ENCODE data around the gene TMEM147.

TMEM147 gene

DNA sequence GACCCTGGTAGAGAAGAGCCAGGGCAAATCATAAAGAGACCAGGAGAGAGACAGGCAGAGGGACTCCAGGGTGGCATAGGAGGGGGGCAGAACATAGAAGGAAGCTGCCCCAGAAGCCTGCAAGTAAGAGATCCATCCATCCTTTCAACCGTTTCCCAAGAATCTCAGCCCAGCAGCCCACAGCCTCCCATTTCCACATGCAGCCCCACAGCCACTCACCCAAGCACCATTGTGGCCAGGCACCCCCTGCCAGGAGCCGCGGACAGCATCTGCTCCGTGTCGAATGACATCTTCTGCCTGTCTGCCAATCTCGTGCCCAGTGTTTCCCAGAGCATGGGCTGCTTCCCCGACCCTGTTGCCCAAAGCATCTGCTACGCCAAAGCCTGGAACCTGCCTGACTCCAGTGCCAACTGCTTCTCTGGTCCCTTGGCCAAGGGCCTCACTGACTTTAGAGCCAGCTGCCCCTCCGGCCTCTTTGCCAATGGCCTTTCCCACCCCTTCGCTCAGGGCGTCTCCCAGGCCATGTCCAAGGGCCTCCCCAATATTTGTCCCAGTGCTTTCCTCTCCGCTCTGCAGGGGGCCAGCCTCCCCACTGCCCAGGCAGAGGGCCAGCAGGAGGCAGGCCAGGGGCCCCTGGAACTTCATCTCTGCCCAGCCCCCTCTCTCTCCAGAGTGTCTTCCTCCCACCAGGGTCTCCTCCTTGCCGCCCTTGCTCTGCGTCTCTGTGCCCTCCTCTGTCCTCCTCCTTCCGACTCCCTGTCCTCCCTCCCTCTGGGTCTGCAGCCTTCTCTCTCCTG lies 32.4 kb upstream of the TMEM147 start:
- Mint-ChIP-seq H3K27me3 (peaks cover 11% of the 10 kb centered on the region), H3K4me1 (ENCODE audit: low read depth) (peaks cover 13% of the 10 kb centered on the region), H3K36me3 (no peaks in the 10 kb centered on the region), H3K4me3 (no peak overlapping the region), H3K9me3 (ENCODE audit: low read depth) (no peaks in the 10 kb centered on the region), H3K27ac (no peak overlapping the region)

DNA sequence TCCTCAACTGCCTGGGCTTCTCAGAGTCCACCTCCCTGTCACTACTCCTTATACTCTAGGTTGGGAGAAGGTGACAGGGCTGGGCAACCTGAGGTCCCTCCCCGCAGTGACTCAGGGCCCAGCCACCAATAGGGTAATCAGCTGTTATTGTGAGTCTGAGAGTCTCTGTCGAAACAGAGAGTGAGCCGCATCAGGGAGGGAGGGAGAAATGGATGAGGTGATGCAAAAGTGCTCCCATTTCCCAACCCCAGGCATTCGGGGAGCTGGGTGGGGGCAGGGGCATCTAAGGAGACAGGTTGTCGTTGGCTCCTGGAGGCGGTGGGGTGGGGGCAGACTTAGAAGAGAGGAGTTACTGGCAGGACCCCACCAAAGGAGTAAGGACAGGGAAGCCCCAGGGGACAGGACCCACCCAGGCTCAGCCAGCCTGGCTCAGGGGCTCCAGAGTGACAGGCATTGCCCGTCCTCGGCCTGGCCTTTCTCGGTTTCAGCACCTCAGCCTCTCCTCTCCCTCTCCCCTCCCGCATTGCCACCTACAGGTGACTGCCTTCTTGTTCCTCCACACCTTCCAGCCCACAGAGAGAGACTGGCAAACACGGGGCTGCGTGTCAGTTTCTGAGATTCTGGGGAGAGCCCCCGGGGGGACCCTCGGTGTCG lies 31.7 kb upstream of the TMEM147 start, which contains the start of gene DMKN:
TSS of gene DMKN (minus strand) at position 22 of the 654 bp plus-strand sequence. CDS start 174 bp downstream, outside the sequence.
- Mint-ChIP-seq H3K27ac (no peak within 1 kb of the TSS), H3K9me3 (ENCODE audit: low read depth) (no peaks in the 10 kb centered on the region), H3K36me3 (no peaks in the 10 kb centered on the region), H3K27me3 (peaks cover 11% of the 10 kb centered on the region), H3K4me3 (no peak within 1 kb of the TSS), H3K4me1 (ENCODE audit: low read depth) (peaks cover 13% of the 10 kb centered on the region)

DNA sequence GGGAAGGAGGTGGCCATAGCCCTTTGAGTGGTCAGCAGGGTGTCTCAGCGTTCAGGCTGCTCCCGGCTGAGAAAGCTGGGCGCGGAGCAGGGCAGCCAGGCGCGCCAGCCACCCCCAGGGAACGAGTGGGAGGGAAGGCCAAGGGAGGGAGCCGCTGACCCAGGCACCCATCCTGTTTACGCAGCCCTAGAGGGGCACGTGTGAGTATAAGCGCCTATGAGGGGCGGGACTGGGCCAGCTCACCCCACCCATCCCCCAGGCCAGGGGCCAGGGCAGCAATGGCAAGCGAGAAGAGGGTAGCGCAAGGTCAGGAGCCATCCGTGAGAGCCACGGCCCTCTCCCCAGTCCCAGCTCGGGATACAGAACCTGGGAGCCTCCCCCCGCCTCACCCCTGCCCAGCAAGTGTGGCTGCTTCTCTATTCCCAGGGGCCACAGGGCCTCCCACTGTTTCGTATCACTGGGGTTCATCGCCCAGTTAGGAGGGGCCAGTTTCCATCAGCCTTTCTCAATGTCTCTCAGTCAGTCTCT lies 31.1 kb upstream of the TMEM147 start:
- Mint-ChIP-seq H3K9me3 (ENCODE audit: low read depth) (no peaks in the 10 kb centered on the region), H3K4me1 (ENCODE audit: low read depth) (peaks cover 10% of the 10 kb centered on the region), H3K27me3 (peaks cover 9% of the 10 kb centered on the region)

DNA sequence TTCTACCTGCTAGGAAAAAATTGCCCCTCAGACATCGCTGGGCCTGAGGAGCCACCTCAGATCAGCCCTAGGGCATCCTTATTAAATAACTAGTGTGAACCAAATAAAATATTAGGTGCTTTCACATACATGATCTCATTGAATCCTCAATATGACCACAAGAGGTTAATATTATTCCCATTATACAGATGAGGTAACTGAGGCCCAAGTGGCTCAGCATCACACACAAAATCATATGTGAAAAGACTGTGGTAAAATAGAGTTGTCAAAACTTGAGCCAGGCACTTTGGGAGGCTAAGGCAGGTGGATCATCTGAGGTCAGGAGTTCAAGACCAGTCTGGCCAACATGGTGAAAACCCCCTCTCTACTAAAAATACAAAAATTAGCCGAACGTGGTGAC lies 29.1 kb upstream of the TMEM147 start:
- Mint-ChIP-seq H3K9me3 (ENCODE audit: low read depth) (no peaks in the 10 kb centered on the region), H3K27me3 (peaks cover 9% of the 10 kb centered on the region), H3K4me1 (ENCODE audit: low read depth) (no peaks in the 10 kb centered on the region), H3K4me3 (no peak overlapping the region), H3K36me3 (no peaks in the 10 kb centered on the region), H3K27ac (no peak overlapping the region)

More for the DNA sequence above, 31.1 kb upstream of the TMEM147 start:
- H3K36me3 Mint-ChIP-seq = no peaks in the 10 kb centered on the region
- no peak overlapping the region for H3K4me3 Mint-ChIP-seq
- H3K27ac Mint-ChIP-seq = no peak overlapping the region

DNA sequence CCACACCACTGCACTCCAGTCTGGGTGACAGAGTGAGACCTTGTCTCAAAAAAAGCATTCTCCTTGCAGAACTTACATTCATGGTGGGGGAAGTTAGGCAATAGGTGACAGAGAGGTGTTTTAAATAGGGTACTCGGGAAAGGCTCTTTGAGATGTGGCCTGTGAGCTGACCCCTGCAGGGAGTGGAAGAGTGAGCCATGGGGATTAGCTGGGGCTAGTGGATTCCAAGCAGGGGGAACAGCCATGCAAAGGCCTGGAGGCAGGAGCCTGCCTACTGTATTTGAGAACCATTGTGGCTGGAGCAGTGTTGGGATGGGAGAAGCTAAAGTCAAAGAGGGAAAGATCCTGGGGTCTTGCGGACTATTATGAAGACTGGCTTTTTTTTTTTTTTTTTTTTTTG lies 28.1 kb upstream of the TMEM147 start:
- H3K4me3 Mint-ChIP-seq = no peak overlapping the region
- H3K9me3 Mint-ChIP-seq (ENCODE audit: low read depth) = no peaks in the 10 kb centered on the region
- H3K36me3 Mint-ChIP-seq = no peaks in the 10 kb centered on the region
- peaks cover 9% of the 10 kb centered on the region for H3K27me3 Mint-ChIP-seq
- H3K4me1 Mint-ChIP-seq (ENCODE audit: low read depth) = no peaks in the 10 kb centered on the region
- no peak overlapping the region for H3K27ac Mint-ChIP-seq

DNA sequence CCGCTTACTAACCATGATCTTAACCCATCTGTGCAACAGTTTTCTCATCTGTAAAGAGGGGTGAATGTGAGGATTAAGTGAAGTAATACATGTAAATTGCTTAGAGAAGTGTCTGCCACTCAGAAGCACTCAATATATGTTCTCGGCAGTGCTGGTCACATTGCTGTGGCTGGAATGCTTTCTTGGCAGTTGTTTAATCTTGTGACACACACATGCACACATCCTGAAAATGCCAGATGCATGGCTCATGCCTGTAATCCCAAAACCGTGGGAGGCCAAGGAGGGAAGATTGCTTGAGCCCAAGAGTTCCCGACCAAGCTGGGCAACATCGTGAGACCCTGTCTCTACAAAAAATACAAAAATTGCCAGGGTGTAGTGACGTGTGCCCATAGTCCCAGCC lies 27.1 kb upstream of the TMEM147 start:
- H3K27ac Mint-ChIP-seq = no peak overlapping the region
- no peak overlapping the region for H3K4me3 Mint-ChIP-seq
- H3K27me3 Mint-ChIP-seq = peaks cover 9% of the 10 kb centered on the region
- no peaks in the 10 kb centered on the region for H3K36me3 Mint-ChIP-seq
- no peaks in the 10 kb centered on the region for H3K9me3 Mint-ChIP-seq (ENCODE audit: low read depth)
- H3K4me1 Mint-ChIP-seq (ENCODE audit: low read depth) = no peaks in the 10 kb centered on the region

DNA sequence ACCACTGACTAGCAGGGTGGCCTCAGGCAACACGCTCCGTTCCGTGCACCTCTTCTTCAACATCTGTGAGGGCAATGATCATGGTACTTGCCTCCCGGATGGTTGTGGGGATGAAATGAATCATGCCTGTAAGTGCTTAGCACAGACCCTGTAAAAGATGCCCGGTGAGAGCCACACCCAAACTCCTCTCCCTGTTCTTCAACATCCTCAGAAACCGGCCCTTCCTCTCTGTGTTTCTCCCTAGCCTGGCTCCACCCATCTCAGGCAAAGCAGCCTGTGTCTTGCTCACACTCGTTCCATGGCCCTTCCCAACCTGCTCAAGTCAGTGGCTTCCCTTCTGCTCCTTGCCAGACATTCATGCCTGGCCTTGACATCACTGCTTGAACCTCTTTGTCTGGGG lies 26.1 kb upstream of the TMEM147 start:
- Mint-ChIP-seq H3K4me3 (no peak overlapping the region), H3K36me3 (no peaks in the 10 kb centered on the region), H3K27ac (no peak overlapping the region), H3K9me3 (ENCODE audit: low read depth) (no peaks in the 10 kb centered on the region), H3K4me1 (ENCODE audit: low read depth) (no peaks in the 10 kb centered on the region), H3K27me3 (peaks cover 6% of the 10 kb centered on the region)

DNA sequence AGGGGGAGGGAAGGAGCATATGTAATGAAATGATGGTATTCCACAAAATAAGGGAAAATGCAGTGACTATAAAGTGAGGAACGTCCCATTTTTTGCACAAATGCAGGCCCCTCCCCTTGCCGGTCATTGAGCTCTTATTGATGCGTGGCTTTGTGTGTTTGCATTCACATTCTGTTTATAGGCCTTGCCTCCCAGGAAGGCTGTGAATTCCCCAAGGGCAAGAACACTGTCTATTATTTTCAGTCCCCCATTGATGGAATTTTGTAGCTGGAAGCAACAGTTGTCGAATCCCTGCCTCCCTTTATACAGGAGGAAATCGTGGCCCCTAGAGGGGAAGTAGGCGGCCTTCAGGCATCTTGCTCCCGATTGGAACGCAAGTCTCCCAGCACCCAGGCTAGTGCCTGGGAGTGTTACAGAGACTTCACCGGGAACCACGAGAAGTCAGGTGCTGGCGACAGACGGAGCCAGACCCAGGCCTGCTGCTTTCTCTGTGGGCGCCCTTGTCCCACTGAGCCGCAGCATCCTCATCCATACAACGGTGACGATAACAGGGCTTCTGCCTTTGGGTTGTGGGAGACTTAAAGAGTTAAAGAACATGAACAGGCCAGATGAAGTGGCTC lies 24.2 kb upstream of the TMEM147 start:
- H3K27ac Mint-ChIP-seq = no peak overlapping the region
- H3K4me3 Mint-ChIP-seq = no peak overlapping the region
- H3K4me1 Mint-ChIP-seq (ENCODE audit: low read depth) = no peaks in the 10 kb centered on the region
- peaks cover 7% of the 10 kb centered on the region for H3K27me3 Mint-ChIP-seq
- H3K9me3 Mint-ChIP-seq (ENCODE audit: low read depth) = no peaks in the 10 kb centered on the region
- no peaks in the 10 kb centered on the region for H3K36me3 Mint-ChIP-seq

DNA sequence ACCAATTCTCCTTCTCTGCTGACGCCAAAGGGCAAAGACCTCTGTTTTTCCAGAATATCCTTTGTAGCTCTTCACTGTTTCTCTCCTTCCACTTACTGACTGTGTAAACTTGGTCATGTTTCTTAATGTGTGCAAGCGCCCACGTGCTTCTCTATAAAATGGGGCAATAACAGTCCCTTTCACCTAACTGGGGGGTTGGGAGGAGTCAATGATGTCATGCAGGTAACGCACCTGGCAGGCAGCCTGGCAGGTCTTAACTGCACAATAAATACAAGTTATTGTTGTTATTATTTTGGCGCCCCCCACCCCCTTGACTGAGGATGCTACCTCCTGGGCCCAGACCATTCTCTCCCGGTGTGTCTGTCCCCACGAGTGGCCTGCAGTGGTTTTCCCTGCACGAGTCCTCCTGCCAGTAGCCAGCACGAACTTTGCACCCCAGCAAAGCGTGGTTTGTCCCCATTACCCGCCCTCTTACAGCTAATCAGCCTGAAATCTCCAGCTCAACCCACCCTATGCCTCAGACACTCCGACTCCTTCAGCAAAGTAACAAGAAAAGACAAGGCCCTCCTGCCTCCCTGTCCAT lies 22.6 kb upstream of the TMEM147 start:
- H3K27me3 Mint-ChIP-seq = peaks cover 9% of the 10 kb centered on the region
- H3K4me3 Mint-ChIP-seq = no peak overlapping the region
- H3K4me1 Mint-ChIP-seq (ENCODE audit: low read depth) = no peaks in the 10 kb centered on the region
- no peaks in the 10 kb centered on the region for H3K36me3 Mint-ChIP-seq
- peak overlapping the region; percentile 34 for H3K27ac Mint-ChIP-seq
- no peaks in the 10 kb centered on the region for H3K9me3 Mint-ChIP-seq (ENCODE audit: low read depth)

DNA sequence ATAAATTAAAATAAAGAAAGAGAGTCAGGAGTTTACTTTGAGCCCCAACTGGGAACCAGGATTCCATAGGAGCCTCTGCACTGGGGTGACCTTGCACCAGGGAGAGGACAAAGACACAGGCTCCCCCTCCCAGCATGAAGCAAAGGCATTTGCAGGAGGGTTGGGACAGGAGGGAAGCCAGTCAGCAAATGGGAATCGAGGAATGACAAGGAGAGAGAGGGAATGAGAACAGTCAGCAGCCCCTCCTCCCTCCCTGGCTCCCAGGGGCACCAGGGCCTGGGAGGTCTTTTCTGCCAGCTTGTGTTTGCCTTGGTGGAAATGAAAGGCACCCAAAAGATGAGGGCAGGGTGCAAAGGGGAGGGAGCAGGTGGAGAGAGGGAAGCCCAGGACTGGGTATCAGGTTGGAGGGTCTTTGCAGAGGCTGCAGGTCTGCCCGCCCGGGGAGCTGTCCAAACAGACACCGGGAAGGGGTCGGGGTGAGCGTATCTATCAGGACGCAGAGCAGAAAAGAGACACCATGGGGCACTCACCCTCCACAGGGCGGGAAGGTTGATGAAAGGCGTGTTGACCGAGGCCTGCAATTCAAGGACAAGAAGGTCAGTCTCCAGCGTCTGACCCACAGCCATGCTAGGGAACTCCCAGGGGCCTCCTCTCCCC lies 21.1 kb upstream of the TMEM147 start:
- Mint-ChIP-seq H3K9me3 (ENCODE audit: low read depth) (no peaks in the 10 kb centered on the region), H3K4me1 (ENCODE audit: low read depth) (no peaks in the 10 kb centered on the region), H3K4me3 (no peak overlapping the region), H3K27ac (no peak overlapping the region), H3K27me3 (peaks cover 12% of the 10 kb centered on the region), H3K36me3 (no peaks in the 10 kb centered on the region)

DNA sequence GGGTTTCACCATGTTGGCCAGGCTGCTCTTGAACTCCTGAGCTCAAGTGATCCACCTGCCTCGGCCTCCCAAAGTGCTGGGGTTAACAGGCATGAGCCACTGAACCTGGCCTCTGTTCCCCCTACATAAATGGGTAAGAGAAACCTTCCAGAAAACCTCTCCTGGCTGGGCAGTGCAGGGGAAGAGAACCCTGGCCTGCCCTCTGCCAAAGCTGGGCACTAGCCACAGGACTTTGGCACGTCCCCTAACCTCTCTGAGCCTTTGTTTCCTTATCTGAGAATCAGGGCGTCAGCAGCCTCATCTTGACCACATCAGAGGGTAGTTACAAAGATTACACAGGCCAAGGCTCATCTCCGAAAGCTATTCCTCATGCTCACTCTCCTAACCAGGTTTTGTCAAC lies 19.6 kb upstream of the TMEM147 start:
- Mint-ChIP-seq H3K27ac (no peak overlapping the region), H3K27me3 (peaks cover 10% of the 10 kb centered on the region), H3K4me1 (ENCODE audit: low read depth) (no peaks in the 10 kb centered on the region), H3K4me3 (no peak overlapping the region), H3K9me3 (ENCODE audit: low read depth) (no peaks in the 10 kb centered on the region), H3K36me3 (no peaks in the 10 kb centered on the region)

DNA sequence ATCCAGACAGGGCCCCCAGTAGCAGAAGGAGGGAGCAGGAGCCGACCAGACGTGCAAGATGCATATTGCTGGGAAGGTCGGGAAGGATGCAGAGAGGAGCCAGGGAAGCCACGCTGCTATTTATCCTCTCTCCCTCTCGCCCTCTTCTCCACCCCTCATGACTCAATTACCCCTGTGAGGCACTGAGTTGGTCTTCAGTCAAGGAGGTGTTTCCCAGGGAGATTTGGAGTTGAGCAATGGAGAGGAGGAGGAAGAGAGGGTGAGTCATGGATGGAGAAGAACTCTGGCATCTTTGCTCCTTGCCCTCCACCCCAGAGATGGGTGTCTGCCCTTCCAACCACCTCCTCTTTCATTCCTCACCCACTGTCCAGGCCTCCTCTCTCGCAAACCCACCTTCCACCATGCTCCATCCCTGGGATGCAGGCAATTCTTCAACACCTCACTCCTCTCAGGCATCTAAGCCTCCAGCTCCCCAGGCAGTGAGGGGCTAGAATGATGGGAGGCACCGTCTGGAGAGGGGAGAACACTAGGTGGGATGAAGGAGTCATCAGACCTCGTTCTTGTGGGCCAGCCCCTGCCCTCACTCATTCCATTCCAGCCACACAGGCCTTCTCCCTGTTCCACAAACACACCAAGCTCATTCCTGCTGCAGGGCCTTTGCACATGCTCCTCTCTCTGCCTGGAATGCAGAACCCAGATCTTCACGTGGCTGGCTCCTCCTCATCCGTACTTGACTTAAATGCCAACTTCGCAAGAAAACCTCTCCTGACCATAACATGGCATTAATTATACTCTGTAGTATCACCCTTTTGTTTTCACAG lies 17.0 kb upstream of the TMEM147 start, which contains the start of gene SBSN:
TSS of gene SBSN (minus strand) at position 94 of the 821 bp plus-strand sequence. CDS start at position 64, 30 bp downstream.
- Mint-ChIP-seq H3K4me1 (ENCODE audit: low read depth) (peaks cover 5% of the 10 kb centered on the region), H3K27me3 (peaks cover 10% of the 10 kb centered on the region), H3K27ac (no peak within 1 kb of the TSS), H3K9me3 (ENCODE audit: low read depth) (no peaks in the 10 kb centered on the region), H3K4me3 (no peak within 1 kb of the TSS), H3K36me3 (no peaks in the 10 kb centered on the region)

DNA sequence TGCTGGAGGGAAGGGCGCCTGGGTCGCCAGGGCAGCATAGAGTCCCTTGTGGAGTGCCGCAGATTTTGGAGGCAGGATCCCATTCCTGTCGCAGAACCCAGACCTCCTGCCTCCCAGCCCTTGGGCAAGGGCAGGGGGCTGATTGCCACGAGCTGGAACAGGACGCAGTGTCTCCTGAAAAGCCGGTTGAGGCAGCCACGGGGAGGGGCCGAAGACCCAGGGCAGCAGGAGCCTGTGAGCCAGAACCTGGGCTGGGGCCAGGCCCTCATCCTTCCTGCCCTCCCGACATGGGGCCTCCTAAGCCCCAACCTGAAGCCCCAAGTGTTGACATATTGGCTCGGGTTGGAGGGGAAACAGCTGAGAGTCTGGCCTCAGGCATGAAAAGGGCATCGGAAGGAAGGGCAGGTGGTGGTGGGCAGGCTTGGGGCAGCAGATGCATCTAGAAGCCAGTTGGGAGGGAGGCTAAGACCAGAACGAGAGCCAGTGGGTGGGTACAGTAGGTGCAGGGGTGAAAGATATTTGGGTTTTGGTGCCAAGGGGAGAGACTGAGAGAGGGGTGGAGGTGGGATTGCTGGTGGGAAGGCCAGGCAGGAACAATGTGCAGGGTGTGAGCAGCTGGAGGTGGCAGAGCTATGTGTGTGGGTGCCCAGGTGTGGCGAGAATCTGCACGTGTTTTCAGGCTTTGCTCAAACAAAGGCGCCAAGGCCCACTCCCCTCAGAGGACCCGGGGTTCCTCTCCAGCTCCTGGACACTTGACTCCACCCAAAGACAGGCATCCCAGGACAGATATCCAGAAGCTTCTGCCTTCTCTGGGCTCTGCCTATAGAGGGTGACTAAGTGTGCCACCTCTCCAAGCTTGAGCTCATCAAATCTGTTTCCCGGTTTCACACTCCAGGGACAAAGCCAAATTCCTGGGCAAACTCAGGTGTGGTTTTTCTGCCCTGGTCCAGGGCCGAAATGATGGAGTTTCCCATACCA lies 15.9 kb upstream of the TMEM147 start:
- Mint-ChIP-seq H3K4me3 (no peak overlapping the region), H3K4me1 (ENCODE audit: low read depth) (peaks cover 11% of the 10 kb centered on the region), H3K9me3 (ENCODE audit: low read depth) (no peaks in the 10 kb centered on the region), H3K27ac (no peak overlapping the region), H3K36me3 (no peaks in the 10 kb centered on the region), H3K27me3 (peaks cover 7% of the 10 kb centered on the region)

All from activated naive CD8-positive, alpha-beta T cell (primary cell).